ENCODE measurements around the gene CCDC18. TPM values are rescaled to one million over a fixed set of nuclear protein-coding genes. Genes with fewer than 3 reads are reported as not detected.
"Not testable (repeated sequence)": the region's sequence is repeated elsewhere in the genome, so short reads cannot be mapped to it uniquely, and the experiment has no call there.

CCDC18 gene
- total RNA-seq, 2 experiments from 2014 or later, result 31.3 to 33.1 TPM

- H3K27ac Mint-ChIP-seq, result no peak overlapping the region
These were observed 27.7 kb upstream of the CCDC18 start for GRCh38 chr1:93152835-93153234.

GRCh38 chr1:93154898-93155297 lies 25.6 kb upstream of the CCDC18 start:
- H3K4me1 Mint-ChIP-seq, result peaks cover 13% of the 10 kb centered on the region
- ChIA-PET POLR2A (interaction anchor here (0.6 kb wide), 1 partner anchor 59 kb away, joined by 11 read pairs; no protein-coding TSS in a partner anchor), CTCF (interaction anchor here (0.6 to 1.3 kb wide), 2 partner anchors 60 to 404 kb away, joined by 3 to 5 read pairs; no protein-coding TSS in a partner anchor)
- no peak overlapping the region for H3K27ac Mint-ChIP-seq
- no peak for DNase-seq
- H3K27me3 Mint-ChIP-seq, result no peaks in the 10 kb centered on the region
- H3K9me3 Mint-ChIP-seq, result no peaks in the 10 kb centered on the region
- peaks cover 43% of the 10 kb centered on the region for H3K36me3 Mint-ChIP-seq (ENCODE audit: low read depth)
- no peak overlapping the region for H3K4me3 Mint-ChIP-seq

More at GRCh38 chr1:93152835-93153234, 27.7 kb upstream of the CCDC18 start:
- POLR2A ChIA-PET, result no interaction called here
- no peak for DNase-seq
- CTCF ChIA-PET, result no interaction called here
- H3K9me3 Mint-ChIP-seq, result no peaks in the 10 kb centered on the region
- no peak overlapping the region for H3K4me3 Mint-ChIP-seq
- H3K4me1 Mint-ChIP-seq, result peaks cover 13% of the 10 kb centered on the region
- H3K27me3 Mint-ChIP-seq, result no peaks in the 10 kb centered on the region
- H3K36me3 Mint-ChIP-seq (ENCODE audit: low read depth), result peaks cover 54% of the 10 kb centered on the region

GRCh38 chr1:93155335-93155734 lies 25.2 kb upstream of the CCDC18 start:
- no peaks in the 10 kb centered on the region for H3K27me3 Mint-ChIP-seq
- POLR2A ChIA-PET, result interaction anchor here (0.6 kb wide), 1 partner anchor 59 kb away, joined by 11 read pairs; no protein-coding TSS in a partner anchor
- H3K9me3 Mint-ChIP-seq, result no peaks in the 10 kb centered on the region
- peaks cover 13% of the 10 kb centered on the region for H3K4me1 Mint-ChIP-seq
- H3K36me3 Mint-ChIP-seq (ENCODE audit: low read depth), result peaks cover 39% of the 10 kb centered on the region
- CTCF ChIA-PET, result interaction anchor here (0.6 to 1.3 kb wide), 4 partner anchors 12 to 404 kb away, joined by 3 to 5 read pairs (median 3); no protein-coding TSS in a partner anchor
- no peak for DNase-seq
- no peak overlapping the region for H3K27ac Mint-ChIP-seq
- peak overlapping the region; percentile 0 for H3K4me3 Mint-ChIP-seq

GRCh38 chr1:93159337-93159736 lies 21.2 kb upstream of the CCDC18 start:
- DNase-seq, result no peak
- Mint-ChIP-seq H3K27ac (no peak overlapping the region), H3K4me1 (peaks cover 17% of the 10 kb centered on the region), H3K36me3 (ENCODE audit: low read depth) (peaks cover 38% of the 10 kb centered on the region), H3K27me3 (no peaks in the 10 kb centered on the region), H3K4me3 (no peak overlapping the region), H3K9me3 (no peaks in the 10 kb centered on the region)
- ChIA-PET POLR2A (no interaction called here), CTCF (no interaction called here)

- Mint-ChIP-seq H3K36me3 (ENCODE audit: low read depth) (peaks cover 46% of the 10 kb centered on the region), H3K9me3 (peaks cover 13% of the 10 kb centered on the region), H3K4me1 (peaks cover 14% of the 10 kb centered on the region)
- POLR2A ChIA-PET, H3K4me3 Mint-ChIP-seq, H3K27ac Mint-ChIP-seq, DNase-seq, H3K27me3 Mint-ChIP-seq: not testable (repeated sequence)
- CTCF ChIA-PET, result interaction anchor here (0.7 kb wide), 1 partner anchor 88 kb away, joined by 7 read pairs; no protein-coding TSS in a partner anchor
These were observed 17.2 kb upstream of the CCDC18 start for GRCh38 chr1:93163314-93163713.

GRCh38 chr1:93164816-93165215 lies 15.7 kb upstream of the CCDC18 start:
- no peak for DNase-seq
- Mint-ChIP-seq H3K27ac (no peak overlapping the region), H3K9me3 (peaks cover 16% of the 10 kb centered on the region), H3K4me3 (no peak overlapping the region), H3K4me1 (peaks cover 19% of the 10 kb centered on the region), H3K36me3 (ENCODE audit: low read depth) (peaks cover 52% of the 10 kb centered on the region), H3K27me3 (no peaks in the 10 kb centered on the region)
- CTCF ChIA-PET, result interaction anchor here (0.6 to 1.0 kb wide), 3 partner anchors 13 to 306 kb away, joined by 3 to 5 read pairs (median 3); no protein-coding TSS in a partner anchor
- POLR2A ChIA-PET, result no interaction called here

GRCh38 chr1:93165895-93166294 lies 14.6 kb upstream of the CCDC18 start:
- Mint-ChIP-seq H3K9me3 (peaks cover 16% of the 10 kb centered on the region), H3K36me3 (ENCODE audit: low read depth) (peaks cover 56% of the 10 kb centered on the region)

GRCh38 chr1:93167006-93167405 lies 13.5 kb upstream of the CCDC18 start:
- Mint-ChIP-seq H3K36me3 (ENCODE audit: low read depth) (peaks cover 54% of the 10 kb centered on the region), H3K4me1 (peaks cover 28% of the 10 kb centered on the region), H3K27me3 (no peaks in the 10 kb centered on the region), H3K9me3 (peaks cover 16% of the 10 kb centered on the region), H3K4me3 (no peak overlapping the region), H3K27ac (no peak overlapping the region)
- no peak for DNase-seq
- ChIA-PET CTCF (no interaction called here), POLR2A (no interaction called here)

More at GRCh38 chr1:93165895-93166294, 14.6 kb upstream of the CCDC18 start:
- H3K4me3 Mint-ChIP-seq, CTCF ChIA-PET, DNase-seq, H3K27me3 Mint-ChIP-seq, POLR2A ChIA-PET, H3K27ac Mint-ChIP-seq: not testable (repeated sequence)
- H3K4me1 Mint-ChIP-seq, result peaks cover 22% of the 10 kb centered on the region

GRCh38 chr1:93170141-93170678 lies 10.3 kb upstream of the CCDC18 start:
- H3K36me3 Mint-ChIP-seq (ENCODE audit: low read depth), result peaks cover 61% of the 10 kb centered on the region
- H3K4me3 Mint-ChIP-seq, result not testable (repeated sequence)

GRCh38 chr1:93171549-93172034 lies 8.9 kb upstream of the CCDC18 start:
- ChIA-PET POLR2A (no interaction called here), CTCF (interaction anchor here (1.3 kb wide), 1 partner anchor 13 kb away, joined by 3 read pairs; no protein-coding TSS in a partner anchor)
- H3K27ac Mint-ChIP-seq, result peak overlapping the region; percentile 87
- H3K9me3 Mint-ChIP-seq, result peaks cover 10% of the 10 kb centered on the region
- peak overlapping the region; percentile 69 for H3K4me3 Mint-ChIP-seq
- DNase-seq, result no peak
- peaks cover 54% of the 10 kb centered on the region for H3K4me1 Mint-ChIP-seq
- H3K27me3 Mint-ChIP-seq, result no peaks in the 10 kb centered on the region
- H3K36me3 Mint-ChIP-seq (ENCODE audit: low read depth), result peaks cover 61% of the 10 kb centered on the region

More at GRCh38 chr1:93170141-93170678, 10.3 kb upstream of the CCDC18 start:
- DNase-seq, H3K27ac Mint-ChIP-seq, POLR2A ChIA-PET, H3K27me3 Mint-ChIP-seq: not testable (repeated sequence)
- H3K9me3 Mint-ChIP-seq, result peaks cover 16% of the 10 kb centered on the region
- H3K4me1 Mint-ChIP-seq, result peaks cover 47% of the 10 kb centered on the region
- CTCF ChIA-PET, result interaction anchor here (0.6 to 1.3 kb wide), 3 partner anchors 11 to 865 kb away, joined by 3 read pairs; no protein-coding TSS in a partner anchor

- ChIA-PET CTCF (interaction anchor here (0.6 kb wide), 1 partner anchor 64 kb away, joined by 6 read pairs; no protein-coding TSS in a partner anchor), POLR2A (interaction anchor here (0.6 kb wide), 1 partner anchor 94 kb away, joined by 3 read pairs; the partner anchor contains the start of gene MTF2)
- DNase-seq, result no peak
- Mint-ChIP-seq H3K9me3 (peaks cover 3% of the 10 kb centered on the region), H3K27me3 (no peaks in the 10 kb centered on the region), H3K4me1 (peaks cover 55% of the 10 kb centered on the region), H3K4me3 (no peak overlapping the region), H3K27ac (no peak overlapping the region), H3K36me3 (ENCODE audit: low read depth) (peaks cover 51% of the 10 kb centered on the region)
These were observed 7.7 kb upstream of the CCDC18 start for GRCh38 chr1:93172778-93173177.

GRCh38 chr1:93174638-93175037 lies 5.9 kb upstream of the CCDC18 start:
- H3K4me3 Mint-ChIP-seq, H3K27me3 Mint-ChIP-seq, POLR2A ChIA-PET, H3K27ac Mint-ChIP-seq, H3K9me3 Mint-ChIP-seq, DNase-seq, CTCF ChIA-PET: not testable (repeated sequence)
- Mint-ChIP-seq H3K4me1 (peaks cover 59% of the 10 kb centered on the region), H3K36me3 (ENCODE audit: low read depth) (peaks cover 49% of the 10 kb centered on the region)

GRCh38 chr1:93177991-93178390 lies 2.5 kb upstream of the CCDC18 start:
- Mint-ChIP-seq H3K27ac (peak overlapping the region; percentile 97), H3K4me1 (peaks cover 54% of the 10 kb centered on the region), H3K27me3 (no peaks in the 10 kb centered on the region), H3K36me3 (ENCODE audit: low read depth) (peaks cover 29% of the 10 kb centered on the region), H3K4me3 (peak overlapping the region; percentile 84), H3K9me3 (no peaks in the 10 kb centered on the region)
- CTCF ChIA-PET, result interaction anchor here (0.7 to 1.0 kb wide), 2 partner anchors 13 to 974 kb away, joined by 3 to 4 read pairs; no protein-coding TSS in a partner anchor
- DNase-seq, result no peak
- POLR2A ChIA-PET, result no interaction called here

Data from activated CD4-positive, alpha-beta T cell treated with anti-CD3 and anti-CD28 coated beads, Interleukin-2, amount 10 ng/mL, durations not matched to agents 7 days and 5 days (primary cell).